Peyer's patch (tissue), 4 donors: ENCODE results near the gene MRPL54.

ENCODE experiments used
- CTCF ChIP-seq, 6 experiments: fragments of 450-650 bp in 4 of 6; fragments of 200-600 bp in 2 of 6; sonication (generic) in 1 of 6; IDR thresholded peaks; one replicate each; pipeline ENCODE4 v1.5.1; 2017 to 2019; ENCODE audit warnings: antibody characterized with exemption in 6 of 6, mild to moderate bottlenecking in 3 of 6, moderate library complexity in 1 of 6
- POLR2A ChIP-seq, 2 donors: fragments of 450-650 bp; IDR thresholded peaks; one replicate each; pipeline ENCODE4 v1.5.1; 2017; ENCODE audit warnings: antibody characterized with exemption in 2 of 2, mild to moderate bottlenecking in 2 of 2, moderate library complexity in 2 of 2

DNA sequence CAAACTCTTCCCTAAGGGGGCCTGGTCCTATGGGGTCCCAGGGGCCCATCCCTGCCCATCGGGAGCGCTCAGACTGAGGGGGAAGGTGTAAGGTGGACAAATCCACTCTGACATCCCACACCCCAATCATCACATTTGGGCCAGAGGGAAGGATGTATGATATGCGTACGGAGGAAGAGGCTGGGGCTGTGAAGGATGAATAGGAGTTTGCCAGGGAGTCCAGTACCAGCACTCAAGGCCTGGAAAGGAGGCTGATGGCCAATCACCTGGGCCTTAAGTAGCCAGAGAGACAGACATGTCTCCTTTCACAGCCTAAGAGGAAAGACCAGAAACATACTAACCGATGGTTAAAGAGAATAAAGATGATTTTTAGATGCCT lies 39.4 kb upstream of the MRPL54 start:
- TF ChIP-seq CTCF (IDR thresholded peaks at IDR 0.05), result no peak
- TF ChIP-seq POLR2A (IDR thresholded peaks at IDR 0.05), result no peak
